Brain microvascular endothelial cell (primary cell): Measurements from ENCODE around the gene RSPH4A.

Source experiments
- DNase-seq: peaks from one replicate; pipeline ENCODE4 v3.0.0-alpha.2; 2020
- H3K27ac ChIP-seq: fragments of 250-450 bp; sonication (Bioruptor Pico); 2 replicates; pipeline ENCODE4 v1.5.1; 2020; ENCODE audit warnings: mild to moderate bottlenecking, moderate library complexity
- H3K27me3 ChIP-seq: fragments of 250-450 bp; sonication (Bioruptor Pico); replicated peaks from 2 replicates; pipeline ENCODE4 v1.5.1; 2020; ENCODE audit warnings: mild to moderate bottlenecking
- H3K36me3 ChIP-seq: fragments of 250-450 bp; sonication (Bioruptor Pico); replicated peaks from 2 replicates; pipeline ENCODE4 v1.5.1; 2020; ENCODE audit warnings: mild to moderate bottlenecking
- H3K4me3 ChIP-seq: 2 replicates; pipeline ENCODE4 v1.5.1; 2011; ENCODE audit warnings: low read depth, mild to moderate bottlenecking, control low read depth, low read length, moderate library complexity
- CTCF ChIP-seq: IDR thresholded peaks from 2 replicates; pipeline ENCODE4 v1.5.1; 2011; ENCODE audit warnings: low read depth, mild to moderate bottlenecking, moderate library complexity, low read length, control low read depth, inconsistent platforms; ENCODE audit errors: missing control alignments
- in situ Hi-C: cut with HindIII; loops from 2 replicates; pipeline ENCODE4 v1.10.0; 2017; ENCODE audit warnings: low sequenced_read_pairs, low pct_ligation_motif_present

Gene RSPH4A

GRCh38 chr6:116672306-116672705, 56.0 kb downstream of the RSPH4A start:
- no peak for DNase-seq
- no peak overlapping the region for H3K4me3 ChIP-seq
- no peak overlapping the region for H3K27ac ChIP-seq
- no peaks in the 10 kb centered on the region for H3K36me3 ChIP-seq
- TF ChIP-seq CTCF = no peak
- no peaks in the 10 kb centered on the region for H3K27me3 ChIP-seq
- in situ Hi-C loops = no loop called here

- in situ Hi-C loops = no loop called here
- no peak for DNase-seq
- Histone ChIP-seq H3K36me3 (no peaks in the 10 kb centered on the region), H3K27me3 (no peaks in the 10 kb centered on the region), H3K4me3 (no peak overlapping the region), H3K27ac (no peak overlapping the region)
- no peak for TF ChIP-seq CTCF
These were observed 59.7 kb downstream of the RSPH4A start for GRCh38 chr6:116676021-116676420.

GRCh38 chr6:116680880-116681672, 64.8 kb downstream of the RSPH4A start, which contains the start of gene KPNA5:
Gene KPNA5, plus strand, starts transcription at chr6:116681211. Its CDS starts 124 bp downstream, at chr6:116681335.
- H3K4me3 ChIP-seq = peak within 1 kb of the TSS; percentile 94
- in situ Hi-C loops = no loop called here
- TF ChIP-seq CTCF = no peak
- H3K27ac ChIP-seq = peak within 1 kb of the TSS; percentile 81
- DNase-seq = peak; percentile 89
- no peaks in the 10 kb centered on the region for H3K27me3 ChIP-seq
- H3K36me3 ChIP-seq = no peaks in the 10 kb centered on the region

- Histone ChIP-seq H3K4me3 (no peak overlapping the region), H3K36me3 (no peaks in the 10 kb centered on the region), H3K27ac (no peak overlapping the region), H3K27me3 (no peaks in the 10 kb centered on the region)
- in situ Hi-C loops = no loop called here
- TF ChIP-seq CTCF = no peak
- DNase-seq = peak; percentile 3
These were observed 66.0 kb downstream of the RSPH4A start for GRCh38 chr6:116682334-116682712.
